Measurements from ENCODE around the gene NKX3-2.
"Not testable (repeated sequence)": the region's sequence is repeated elsewhere in the genome, so short reads cannot be mapped to it uniquely, and the experiment has no call there.

Gene NKX3-2

DNA sequence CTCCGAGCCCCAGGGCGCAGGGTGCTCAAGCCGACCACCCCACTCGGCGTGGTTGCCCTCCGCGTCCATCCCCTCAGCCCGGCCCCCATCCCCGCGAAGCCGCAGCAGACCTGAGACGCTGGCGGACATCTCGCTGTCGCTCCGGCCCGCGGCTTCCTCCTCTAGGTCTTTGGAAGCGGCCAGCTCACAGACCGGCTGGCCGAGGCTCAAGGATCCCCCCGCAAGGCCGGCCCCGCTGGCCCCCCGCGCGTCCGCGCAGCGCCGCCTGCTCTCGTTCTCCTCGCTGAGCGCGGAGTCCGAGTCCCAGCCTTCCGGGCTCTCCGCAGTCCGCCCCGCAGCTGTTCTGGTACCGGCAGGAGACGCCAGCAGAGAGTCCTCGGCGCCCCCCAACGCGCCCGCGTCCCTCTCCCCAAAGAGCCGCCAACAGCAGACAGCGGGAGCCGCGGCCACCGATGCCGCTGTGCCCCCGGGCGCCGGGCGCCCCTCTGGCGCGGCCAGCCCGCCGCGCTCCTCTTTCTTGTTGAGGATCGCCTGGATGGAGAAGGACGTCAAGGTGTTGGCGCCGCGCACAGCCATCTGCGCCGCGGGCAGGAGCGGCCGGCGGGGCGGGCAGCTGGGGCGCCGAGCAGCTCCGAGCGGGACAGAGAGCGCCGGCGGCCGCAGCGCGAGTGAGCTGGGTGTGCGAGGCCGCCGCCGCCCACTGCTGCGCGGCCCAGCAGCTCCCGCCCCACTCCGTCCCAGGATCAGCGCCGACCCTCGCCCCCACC, at the start of gene NKX3-2:
NKX3-2 (minus strand) TSS at position 670 of the 767 bp plus-strand sequence; CDS start at position 576, 94 bp downstream.
- no peak for DNase-seq

DNA sequence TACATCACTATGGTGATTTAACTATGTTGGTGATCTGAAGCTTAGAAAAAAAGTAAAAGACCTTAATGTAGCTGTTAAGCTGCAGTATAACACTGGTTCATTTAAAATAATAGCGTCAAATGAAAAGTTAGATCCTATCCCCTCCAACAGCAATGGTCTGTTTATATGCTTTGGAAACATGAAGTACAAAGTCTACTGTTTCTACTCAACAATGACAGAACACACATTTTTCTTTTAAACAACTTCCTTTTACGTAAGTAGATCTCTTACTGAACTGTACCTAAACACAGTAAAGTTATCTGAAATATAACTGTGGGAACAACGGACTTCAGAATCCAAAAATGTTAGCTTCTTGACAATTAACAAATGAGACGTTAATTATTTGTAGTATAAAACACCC, 47.9 kb upstream of the NKX3-2 start:
- no peak for DNase-seq

DNA sequence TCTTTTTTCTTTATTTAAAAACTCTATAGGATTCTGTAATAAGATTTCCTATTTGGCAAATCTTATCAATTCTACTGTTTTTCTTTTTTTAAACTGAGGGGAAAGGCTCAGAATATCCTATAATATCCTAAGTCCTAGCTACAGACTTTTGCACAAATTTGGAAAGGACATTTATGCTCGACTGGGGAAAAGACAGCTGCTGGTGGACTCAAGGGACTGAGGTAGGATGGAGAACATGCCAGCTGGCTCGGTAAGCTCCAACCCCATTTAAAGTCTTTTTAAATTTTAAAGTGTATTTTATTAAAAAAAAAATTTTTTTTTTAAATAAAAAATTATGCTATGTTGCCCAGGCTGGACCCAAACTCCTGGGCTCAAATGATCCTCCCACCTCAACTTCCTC, 46.5 kb upstream of the NKX3-2 start:
- no peak for DNase-seq

DNA sequence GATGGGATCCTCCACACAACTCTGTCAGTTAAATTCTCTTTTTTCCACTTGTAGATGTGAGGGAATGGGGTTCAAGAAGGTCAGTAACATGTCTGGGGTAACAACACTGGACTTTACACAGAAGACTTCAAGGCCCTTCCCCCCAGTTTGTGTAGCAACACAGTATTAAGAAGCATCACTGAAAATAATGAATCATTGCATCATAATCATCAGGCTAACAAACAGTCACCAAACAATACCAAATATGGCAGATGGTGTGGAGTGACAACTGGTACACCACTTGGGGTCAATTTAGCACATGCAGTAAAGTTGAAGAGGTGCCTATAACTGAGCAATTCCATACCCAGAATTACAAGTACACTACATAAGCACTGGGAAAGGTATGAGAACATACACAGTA, 44.6 kb upstream of the NKX3-2 start:
- no peak for DNase-seq

DNA sequence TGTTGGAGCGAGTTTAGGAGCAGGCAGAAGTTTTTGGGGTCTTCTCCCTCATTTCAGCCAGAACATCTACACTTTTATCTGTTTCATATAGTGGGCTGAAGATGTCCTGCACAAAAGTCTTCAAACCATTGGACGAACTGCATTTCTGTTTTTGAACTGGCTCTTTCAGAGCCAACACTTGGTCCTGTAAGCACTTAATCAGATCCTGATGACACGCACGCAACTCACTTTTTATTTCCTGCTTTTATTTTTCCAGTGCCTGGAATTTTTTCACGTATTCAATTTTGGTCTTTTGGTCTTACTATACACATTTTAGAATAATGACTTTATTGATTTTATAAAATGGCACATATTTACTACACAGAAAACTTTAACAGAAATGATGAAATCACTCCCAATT, 40.2 kb upstream of the NKX3-2 start:
- no peak for DNase-seq

DNA sequence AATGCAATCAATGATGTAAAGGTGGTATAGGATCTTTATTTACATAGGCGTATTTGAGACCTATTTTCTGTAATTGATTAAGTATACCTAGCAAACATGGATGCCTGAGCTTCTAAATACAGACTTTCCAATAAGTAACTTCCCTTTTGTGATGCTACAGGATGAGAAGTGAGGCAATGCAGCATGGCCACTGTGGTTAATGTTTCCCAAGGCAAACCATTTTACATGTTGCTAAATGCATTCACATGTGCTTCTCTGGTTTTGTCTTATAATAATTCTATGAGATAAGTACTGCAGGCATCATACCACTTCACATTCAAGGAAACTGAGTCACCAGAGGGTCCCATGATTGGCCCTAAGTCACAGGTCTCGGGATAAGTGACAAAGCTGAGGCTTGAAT, 35.7 kb upstream of the NKX3-2 start:
- no peak for DNase-seq

DNA sequence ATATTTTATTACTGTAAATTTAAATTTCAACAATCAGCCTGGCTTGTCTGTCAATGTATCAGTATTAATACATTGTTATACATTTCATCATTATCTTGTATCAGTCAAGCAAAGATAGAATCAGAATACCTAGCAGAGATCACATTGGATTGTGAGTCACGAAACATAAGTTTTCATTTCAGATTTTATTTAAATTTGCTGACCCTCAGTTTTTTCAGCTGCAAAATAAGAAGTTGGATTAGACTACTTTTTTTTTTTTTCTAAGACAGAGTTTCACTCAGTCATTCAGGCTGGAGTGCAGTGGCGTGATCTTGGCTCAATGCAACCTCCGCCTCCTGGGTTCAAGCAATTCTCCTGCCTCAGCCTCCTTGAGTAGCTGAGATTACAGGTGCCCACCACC, 33.4 kb upstream of the NKX3-2 start:
- no peak for DNase-seq

DNA sequence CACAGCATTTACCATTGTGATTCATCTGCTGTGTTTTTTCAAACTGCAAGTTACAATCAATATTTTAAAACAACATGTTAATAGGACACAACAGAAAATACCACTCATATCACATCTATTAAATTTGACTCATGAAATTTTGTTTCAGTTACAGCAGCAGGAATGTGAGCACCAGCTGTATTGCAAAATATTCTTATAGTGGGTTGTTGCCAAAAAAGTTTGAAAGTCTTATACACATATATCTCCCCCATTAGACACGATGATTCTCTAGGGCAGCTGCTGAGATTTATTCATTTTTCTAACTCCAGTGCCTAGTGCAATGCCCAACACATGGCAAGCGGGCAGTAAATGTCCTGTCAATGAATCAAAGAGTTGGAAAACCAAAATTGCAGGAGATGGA, 26.6 kb upstream of the NKX3-2 start:
- DNase-seq = no peak

DNA sequence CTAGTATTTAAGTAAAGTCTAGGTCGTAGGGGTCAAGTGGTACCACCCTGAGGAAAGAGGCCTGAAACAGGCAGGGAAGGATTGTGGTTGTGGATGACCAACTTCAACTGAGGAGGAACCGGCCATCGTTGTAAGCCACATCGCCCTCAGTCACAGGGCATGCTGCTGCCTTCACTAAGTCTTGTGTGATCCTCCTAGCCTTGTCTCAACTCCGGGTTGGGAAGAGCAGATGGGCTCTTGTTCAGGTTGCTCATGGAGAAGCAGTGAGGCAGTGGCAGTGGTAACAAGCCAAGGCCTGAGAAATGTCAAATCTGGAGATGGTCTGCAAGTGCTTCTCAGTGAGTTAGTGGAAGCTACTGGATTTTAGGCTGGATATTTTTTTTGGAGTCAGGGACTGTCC, 22.8 kb upstream of the NKX3-2 start:
- DNase-seq = no peak

DNA sequence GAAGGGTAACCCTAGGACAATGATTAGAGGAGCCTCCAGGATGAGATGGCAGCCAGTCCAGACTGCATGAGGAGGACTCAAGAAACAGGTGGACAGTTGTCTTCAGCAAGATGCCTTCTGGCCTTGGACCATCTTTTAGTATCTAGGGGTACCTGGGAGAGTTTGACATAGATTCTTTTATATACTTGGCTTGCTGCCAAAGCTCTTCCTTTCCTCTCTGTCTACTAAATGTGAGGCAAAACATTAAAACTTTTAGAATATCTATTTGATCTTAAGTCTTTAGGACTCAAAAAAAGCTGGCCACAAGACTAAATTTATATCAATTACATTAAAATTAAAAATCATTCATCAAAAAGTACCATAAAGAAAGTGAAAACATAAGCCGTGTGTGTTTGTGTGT, 18.6 kb upstream of the NKX3-2 start:
- DNase-seq = no peak

DNA sequence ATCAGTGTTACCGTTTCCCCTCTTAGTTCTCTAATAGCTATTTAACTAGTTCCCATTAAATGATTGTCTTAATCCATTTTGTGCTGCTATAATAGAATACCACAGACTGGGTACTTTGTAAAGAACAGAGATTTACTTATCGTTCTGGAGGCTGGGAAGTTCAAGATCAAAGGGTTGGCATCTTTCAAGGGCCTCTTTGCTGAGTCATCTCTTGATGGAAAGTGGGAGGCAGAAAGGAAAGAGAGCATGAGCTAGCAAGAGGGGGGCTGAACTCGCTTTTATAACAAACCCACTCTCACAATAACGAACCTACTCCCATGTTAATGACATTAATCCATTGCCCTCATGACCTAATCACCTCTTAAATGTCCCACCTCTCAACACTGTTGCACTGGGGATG, 17.4 kb upstream of the NKX3-2 start:
- no peak for DNase-seq

DNA sequence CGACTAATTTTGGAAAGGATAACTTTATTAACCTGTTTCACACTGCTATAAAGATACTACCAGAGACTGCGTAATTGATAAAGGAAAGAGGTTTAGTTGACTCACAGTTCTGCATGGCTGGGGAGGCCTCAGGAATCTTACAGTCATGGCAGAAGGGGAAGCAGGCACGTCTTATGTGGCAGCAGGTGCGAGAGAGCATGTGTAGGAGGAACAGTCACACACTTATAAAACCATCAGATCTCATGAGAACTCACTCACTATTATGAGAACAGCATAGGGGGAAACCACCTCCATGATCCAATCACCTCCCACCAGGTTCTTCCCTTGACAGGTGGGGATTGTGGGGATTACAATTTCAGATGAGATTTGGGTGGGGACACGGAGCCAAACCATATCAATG, 15.8 kb upstream of the NKX3-2 start:
- not testable (repeated sequence) for DNase-seq

DNA sequence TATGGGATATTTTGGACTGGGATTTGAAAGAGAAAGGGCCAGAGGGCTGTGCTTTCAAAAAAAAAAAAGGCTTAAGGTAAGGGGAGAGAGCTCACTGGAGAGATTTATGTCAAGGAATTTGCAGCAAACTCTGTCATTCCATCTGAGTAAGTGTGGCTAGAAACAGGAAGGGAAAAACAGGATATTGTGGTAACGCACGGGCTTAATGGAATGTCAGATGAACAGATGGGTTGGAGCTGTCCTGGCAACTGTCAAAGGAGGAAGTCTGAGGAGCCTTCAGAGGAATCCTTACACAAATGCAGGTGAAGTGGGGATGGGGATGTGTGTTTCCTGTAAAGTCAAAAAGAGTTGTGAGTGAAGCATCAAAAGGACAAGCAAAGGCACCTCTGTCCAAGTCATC, 15.1 kb upstream of the NKX3-2 start:
- no peak for DNase-seq

DNA sequence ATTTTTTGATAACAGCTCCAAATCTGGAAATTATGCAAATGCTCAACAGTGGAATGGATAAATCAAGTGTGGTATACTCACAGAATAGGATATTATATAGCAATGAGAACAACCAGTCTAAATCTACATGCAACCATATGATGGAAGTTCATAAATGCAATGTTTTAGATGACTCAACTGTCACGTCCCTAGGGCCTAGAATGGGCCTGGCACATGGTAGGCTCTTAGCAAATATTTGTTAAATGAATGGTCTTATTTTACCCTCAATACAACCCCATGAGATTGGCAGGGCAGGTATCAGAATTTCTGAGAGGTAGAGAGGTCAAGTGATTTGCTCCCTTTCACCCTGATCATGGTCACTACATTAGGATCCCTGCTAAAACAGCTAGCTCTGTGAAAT, 14.6 kb upstream of the NKX3-2 start:
- no peak for DNase-seq

DNA sequence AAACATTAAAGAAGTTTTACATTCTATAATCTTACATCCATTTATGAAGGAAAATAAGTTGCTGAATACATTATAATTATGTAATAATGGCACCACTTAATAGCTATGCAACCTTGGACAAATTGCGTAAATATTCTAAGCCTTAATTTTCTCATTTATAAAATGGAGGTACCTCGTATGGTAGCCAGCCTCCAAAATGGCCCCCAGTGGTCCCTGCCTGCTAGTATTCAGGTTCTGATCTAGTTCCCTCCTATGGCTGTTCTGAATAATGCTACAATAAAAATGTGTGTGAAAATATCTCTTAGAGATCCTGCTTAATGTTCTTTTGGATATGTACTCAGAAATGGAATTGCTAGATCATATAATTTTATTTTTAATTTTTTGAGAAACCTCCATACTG, 11.0 kb upstream of the NKX3-2 start:
- DNase-seq = no peak

DNA sequence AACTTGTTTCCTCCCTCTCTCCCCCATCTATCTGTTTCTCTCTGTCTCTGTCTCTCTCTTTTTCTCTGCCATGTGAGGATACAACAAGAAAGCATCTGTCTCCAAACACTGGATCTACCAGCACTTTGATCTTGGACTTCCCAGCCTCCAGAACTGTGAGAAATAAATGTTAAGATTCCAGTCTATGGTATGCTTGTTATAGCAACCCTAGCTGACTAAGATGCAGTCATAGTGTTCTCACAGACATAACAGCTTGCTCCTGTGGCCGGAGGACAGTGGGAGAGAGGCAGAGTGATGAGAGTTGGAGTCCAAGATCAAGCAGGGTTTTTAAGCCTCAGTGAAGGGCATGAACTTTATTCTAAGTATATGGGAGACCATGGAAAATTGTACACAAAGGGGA, 8.8 kb upstream of the NKX3-2 start:
- no peak for DNase-seq

DNA sequence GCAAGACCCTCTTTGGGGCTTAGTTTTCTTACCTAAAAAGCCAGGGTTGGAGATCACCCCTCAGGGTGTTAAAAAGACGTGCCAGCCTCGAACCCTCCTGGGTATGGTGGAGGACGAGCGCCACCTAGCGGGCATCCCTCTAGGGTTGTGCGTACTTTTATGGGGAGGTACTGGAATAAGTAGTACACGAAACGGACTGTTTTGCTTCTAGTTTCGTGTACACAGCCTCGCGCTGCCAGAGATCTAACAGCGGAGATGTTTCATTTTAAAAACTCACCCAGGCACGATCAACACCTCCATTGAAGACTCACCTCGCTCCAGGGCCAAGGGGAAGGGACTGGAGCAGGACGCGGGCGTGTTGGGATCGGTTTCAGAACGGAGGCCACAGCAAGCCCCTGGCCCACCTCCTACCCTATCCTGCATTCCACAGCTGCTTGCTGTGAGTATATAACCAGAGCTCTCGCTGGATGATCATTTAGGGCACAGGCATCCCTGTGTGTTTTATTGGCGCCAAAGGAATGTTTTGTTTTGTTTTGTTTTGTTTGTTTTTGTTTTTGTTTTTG, 4.8 kb upstream of the NKX3-2 start:
- DNase-seq = peak; percentile 57

DNA sequence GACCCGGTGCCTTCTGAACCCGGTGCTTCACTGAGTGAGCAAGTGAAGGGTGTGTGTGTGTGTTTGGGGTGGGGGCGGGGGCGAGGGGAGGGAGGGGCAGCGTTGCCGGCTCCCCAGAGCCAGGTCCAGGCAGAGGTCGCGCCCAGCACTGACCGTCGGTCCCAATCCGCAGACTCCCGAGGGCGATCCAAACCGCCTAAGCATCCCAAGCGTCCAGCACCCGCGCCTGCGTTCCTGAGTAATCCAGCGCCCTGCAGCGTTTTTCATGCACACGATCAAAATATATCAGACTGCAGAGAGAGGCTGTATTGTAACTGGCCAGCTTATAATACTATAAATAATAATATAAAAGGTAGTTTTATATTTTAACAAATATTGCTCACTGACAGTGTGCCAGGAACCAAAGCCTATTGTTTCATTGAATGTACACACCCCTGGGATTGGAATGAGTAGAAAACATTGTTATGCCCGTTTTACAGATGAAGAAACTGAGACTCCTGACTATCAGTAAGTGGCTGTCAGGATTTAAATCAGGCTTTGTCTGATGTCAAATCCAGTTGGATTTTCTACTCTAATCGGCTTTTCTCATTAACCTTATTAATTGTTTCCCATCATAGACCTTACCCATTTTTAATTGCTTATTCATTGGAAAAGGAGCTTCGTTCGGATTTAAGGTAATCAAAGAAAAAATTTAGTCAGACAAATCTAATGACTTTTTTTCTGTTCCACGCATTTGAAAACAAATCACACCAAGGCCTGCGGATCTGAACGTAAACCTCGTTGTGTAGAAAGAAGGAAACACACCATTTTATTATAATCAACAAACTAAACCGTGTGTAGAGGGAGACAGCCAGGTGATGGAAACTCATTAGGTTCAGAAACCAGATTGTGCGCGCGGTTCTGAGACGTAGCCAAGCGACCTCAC, 4.0 kb upstream of the NKX3-2 start:
- no peak for DNase-seq

DNA sequence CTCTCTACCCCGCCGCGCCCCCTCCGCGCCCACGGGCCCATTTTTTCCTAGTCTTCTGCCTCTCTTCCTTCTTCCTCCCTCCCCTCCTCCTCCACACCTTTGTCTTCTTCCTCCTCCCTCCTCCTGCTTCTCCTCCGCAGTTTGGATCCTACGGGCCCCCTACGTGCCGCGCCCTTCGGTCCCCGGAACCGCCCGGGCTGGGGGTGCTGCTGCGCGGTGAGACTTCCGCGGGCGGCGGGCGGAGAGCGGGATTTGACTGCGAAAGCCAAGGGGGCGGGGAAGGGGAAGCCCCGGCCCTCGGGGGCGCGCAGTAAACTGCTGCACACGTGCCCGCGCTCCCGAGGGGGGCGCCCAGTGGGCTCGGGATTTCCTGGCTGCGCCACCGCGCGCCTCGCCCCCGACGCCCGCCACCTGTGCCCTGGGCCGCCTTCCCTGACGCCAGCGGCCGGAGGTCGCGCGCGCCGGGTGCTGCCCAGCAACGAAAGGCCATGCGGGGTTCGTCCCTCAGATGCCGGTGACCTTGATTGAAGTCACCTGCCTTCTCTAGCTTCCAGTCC, 3.3 kb upstream of the NKX3-2 start:
- no peak for DNase-seq

DNA sequence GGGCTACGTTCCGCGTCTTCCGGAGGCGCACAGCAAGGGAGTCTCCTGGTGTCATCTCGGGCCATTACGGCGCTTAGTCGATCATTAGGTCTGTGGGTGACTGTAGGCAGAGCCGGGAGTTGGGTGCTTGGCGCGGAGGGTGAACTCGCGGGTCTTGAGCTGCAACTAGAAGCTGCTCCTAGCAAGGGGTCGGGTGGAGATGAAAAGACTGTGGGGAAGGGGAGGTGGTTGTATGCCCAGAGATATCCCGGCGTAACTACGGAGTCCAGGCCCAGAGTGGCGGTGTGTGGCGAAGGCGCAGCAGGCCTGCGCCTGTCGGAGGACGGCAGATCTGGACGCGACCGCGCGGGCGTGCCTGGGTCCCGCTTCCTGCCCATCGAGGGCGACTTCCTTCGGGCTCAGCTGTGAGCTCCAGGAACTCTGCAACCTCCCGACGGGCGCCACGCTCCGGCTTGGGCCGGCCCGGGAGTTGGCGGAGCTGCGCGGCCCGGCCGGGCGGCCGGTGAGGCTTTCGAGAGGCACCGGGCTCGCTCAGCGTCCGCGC, 2.7 kb upstream of the NKX3-2 start:
- DNase-seq = no peak

DNA sequence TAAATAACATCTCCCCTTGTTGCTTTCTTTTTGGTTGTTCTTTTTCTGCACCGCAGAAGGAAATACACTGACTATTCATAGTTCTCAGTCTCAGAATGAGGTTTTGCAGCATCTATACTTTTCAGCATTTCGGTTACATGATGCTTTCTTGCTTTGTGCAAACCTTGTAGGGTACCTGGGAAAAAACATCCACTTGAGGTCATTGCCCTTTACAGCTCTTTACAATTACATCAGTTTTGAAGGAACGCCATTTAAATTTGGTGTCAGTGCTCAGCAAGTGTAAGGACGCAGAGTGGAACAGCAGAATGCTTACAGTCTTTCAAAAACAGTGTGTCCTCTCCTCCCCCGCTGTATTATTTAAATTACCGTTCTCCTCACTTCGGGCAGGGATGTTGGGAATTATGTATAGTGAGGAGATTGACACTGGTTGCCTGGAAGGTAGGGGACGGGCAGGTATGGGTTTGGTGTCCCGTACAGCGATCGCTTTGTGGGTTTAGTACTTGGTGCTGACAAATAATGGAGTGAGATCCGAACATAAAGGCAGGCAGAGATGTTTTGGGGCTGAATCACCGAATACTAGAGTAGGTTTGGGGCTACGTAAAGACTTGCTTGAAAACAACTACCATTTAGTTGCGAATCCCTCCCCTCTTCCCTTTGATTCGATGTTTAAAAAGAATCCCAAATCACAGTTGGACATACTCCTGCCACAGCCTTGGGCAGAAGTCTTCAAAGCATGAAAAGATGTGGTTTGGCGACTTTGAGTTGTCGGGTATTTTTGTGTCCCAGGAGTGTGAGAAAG, 2.0 kb upstream of the NKX3-2 start:
- no peak for DNase-seq

DNA sequence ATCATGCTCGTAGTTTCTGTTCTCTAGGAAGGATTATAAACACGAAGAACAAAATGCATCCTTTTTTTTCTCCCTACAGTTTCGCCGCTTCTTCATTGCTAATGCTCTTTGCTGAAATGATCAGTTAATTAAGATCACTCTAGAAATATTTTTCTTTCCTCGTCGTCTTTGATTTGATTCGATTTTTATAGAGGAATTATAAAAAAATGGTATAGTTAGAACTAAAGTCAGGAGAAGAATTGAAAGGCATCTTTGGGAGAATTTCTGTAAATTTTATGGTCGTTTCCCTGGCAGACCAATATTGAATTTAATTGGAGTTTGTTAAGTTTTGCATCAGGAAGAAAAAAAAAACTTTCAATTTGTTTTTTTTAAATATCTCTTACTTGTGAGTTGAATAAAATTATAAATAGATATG, 1.1 kb upstream of the NKX3-2 start:
- no peak for DNase-seq

Measured in NCI-H1105 treated with DMSO at 0.1 percent for 48 hours (cell line).